Retina (tissue), 1 donor: Measurements from ENCODE around the gene IMP3.

Experiments
- DNase-seq: peaks from one replicate; pipeline ENCODE4 v3.0.0-alpha.2; 2016

The IMP3 gene

DNA sequence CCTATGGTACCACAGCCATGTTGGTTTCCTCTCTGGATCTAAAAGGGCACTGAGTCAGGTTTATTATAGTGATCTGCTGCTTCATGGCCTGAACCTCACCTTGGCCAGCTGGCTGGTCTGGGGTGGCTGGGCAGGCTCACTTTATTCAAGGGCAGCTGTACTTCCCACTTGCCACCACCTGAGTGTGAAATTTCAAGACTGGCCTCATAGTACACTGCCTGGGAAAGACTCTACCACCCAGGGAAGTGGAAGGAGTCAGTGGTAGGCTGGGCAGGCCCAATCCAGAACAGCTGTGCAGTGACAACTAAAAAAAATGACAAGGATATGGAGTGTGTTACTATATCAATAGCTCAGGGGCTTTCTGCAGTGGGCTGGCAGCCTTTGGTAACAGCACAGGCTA is 23.3 kb downstream of the IMP3 start:
- no peak for DNase-seq

DNA sequence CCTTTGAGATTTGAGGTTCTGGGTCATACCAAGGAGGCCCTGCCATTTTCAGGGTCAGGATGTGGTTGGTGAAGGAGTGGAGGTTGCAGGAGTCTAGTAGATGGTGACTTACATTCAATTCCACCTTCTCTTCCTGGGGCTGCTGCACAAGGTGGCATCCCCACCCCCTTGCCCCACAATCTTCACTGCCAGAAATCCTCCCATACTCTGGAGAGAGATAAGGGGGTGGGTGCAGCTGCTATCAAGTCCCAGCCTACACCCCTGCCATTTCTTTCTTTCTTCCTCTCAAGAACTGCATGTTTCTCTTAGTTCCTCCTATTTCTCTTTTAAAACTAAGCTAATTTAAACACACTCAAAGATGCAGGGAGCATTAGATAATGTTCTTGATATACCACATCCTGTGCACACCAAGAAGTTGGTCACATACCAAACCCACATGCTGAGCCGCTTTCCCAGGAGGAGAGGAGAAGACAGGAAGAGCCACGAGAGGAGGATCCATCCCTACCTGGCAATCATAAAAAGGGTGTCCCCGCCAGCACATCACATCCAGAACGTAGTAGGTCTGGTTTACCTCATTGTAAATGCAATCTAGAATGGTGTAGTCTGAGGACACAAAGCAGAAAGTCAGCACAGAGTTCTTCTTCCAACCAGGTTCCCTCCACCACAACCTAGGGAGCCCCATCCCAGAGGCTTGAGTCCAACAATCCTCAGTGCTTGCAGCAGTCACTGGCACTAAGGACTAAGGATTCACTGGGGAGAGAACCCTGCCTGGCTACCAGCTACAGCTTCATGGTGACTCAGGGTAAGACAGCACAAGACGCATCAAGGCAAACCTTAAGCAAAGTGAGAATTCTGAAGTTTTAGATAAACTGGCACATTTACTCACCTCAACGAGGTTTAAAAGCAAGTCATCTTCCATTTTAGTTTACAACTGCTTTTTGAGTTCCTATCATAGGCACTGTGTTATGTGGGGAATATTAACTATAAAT is 33.0 kb downstream of the IMP3 start:
- no peak for DNase-seq

DNA sequence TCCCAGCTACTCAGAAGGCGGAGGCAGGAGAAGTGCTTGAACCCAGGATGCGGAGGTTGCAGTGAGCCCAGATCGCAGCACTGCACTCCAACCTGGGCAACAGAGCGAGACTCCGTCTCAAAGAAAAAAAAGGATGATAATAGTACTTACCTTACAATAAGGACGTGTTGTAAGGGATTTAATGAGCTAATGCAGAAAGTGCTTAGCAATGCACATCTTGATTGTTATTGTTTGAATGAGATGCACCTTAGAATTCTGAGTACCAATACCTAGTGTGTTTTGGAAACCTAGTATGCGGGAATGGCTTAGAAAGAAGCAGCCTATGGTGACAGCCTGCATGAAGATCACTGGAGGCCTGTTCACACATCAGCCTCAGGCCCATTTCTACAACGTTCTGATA is 34.0 kb downstream of the IMP3 start:
- DNase-seq: no peak

DNA sequence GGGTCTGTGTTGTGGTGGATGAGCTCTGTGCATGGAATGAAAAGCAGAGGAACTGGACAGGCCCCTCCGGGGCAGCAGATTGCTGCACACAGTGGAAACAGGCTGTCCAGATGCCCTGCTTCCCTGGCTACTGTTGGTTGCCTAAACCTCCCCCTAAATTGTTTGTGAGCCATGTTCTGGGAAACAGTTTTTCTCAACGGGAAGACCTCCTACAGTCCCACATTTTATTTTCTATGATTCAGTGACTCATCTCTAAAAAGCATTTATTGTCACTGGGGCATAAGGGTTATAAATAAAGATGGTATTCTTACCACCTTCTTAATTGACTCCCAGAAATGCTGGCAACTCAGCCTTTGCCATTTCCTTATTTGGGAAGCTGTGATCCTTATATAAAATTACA is 40.6 kb downstream of the IMP3 start:
- DNase-seq: no peak

DNA sequence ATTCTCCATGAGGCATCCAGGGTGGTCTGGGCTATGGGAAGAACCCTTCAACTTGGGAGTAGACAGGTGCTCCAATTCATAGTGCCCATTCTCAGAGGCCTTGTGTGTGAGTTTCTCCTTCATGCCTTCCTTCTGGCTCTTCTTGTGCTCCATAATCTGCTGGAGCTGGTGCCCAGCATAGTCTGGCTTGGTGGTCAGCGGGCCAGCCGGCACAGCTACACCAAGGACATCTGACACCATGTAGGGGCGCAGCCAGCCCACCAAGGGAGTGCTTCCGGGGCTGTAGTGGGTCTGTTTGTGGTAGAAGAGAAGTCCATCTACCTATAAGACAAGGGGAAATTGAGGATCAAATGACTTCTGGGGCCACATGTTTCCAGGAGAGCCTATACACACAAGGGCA is 41.7 kb downstream of the IMP3 start:
- no peak for DNase-seq

DNA sequence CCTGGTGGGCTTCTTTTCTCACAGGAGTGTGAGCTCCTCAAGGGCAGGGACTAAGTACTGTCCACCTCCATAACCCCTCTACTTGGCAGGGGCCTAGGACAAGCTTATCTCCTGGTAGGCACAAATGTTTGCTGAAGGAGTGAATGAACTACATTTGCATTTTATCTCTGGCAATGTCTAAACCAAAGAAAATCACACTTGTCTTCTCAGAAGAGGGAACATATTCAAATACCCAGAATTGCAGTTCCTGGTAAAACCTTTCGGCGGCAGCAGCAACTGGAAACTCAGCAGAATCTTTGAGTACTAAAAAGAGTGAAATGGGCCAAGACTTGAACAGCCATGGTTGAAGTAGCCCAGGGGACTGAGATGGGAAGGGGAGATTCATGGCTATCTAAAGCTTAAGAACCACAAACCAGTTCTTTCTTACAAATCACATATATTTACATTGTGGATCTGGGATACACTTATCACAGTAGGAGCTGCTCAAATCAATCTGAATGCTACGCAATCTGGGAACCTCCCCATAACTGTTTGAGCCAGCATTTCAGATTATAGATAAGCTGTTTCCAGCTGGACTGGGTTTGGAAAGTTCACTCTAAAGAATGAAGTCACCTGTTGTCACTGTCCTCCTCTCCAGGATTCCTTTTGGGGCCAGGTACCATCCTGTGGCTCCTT is 42.2 kb downstream of the IMP3 start:
- no peak for DNase-seq

DNA sequence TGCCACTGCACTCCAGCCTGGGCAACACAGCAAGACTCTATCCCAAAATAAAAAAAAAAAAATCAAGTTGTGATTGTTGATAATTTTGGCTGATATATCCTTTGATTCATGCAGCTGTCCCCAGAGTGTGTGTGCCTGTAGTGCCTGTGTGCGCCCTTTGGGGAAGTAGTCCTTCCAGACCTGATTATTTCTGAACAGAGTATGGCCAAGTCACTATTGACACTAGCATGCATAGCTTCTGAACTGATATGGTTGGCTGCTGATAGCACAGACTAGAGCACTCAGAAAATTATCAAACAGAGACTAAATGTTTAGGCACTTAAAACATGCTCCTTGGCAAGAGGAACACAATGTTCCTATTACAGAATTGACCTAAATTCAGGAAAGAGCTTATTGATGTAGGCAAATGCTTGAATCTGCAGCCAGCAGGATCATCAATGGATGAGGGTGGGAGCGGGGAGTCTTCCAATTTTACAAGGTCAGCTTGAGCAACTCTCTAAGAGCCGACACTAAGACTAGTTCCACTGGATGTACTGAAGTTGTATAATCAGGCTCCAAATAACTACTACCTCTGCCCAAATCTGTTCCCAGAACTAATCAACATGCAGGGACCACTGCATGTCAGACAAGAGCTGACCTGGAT is 43.2 kb downstream of the IMP3 start:
- no peak for DNase-seq

DNA sequence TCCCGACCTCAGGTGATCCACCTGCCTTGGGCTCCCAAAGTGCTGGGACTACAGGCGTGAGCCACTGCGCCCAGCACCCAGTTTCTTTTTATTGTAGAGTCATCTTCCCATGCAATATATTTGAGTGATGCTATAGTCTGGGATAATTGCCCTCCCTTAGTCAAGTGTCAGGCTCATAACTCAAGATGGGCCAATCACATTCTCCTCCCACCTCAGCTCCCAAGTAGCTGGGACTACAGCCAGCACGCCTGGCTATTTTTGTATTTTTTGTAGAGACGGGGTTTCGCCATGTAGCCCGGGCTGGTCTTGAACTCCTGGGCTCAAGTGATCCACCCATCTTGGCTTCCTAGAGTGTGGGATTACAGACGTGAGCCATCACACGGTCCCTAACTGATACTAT is 45.7 kb downstream of the IMP3 start:
- no peak for DNase-seq

DNA sequence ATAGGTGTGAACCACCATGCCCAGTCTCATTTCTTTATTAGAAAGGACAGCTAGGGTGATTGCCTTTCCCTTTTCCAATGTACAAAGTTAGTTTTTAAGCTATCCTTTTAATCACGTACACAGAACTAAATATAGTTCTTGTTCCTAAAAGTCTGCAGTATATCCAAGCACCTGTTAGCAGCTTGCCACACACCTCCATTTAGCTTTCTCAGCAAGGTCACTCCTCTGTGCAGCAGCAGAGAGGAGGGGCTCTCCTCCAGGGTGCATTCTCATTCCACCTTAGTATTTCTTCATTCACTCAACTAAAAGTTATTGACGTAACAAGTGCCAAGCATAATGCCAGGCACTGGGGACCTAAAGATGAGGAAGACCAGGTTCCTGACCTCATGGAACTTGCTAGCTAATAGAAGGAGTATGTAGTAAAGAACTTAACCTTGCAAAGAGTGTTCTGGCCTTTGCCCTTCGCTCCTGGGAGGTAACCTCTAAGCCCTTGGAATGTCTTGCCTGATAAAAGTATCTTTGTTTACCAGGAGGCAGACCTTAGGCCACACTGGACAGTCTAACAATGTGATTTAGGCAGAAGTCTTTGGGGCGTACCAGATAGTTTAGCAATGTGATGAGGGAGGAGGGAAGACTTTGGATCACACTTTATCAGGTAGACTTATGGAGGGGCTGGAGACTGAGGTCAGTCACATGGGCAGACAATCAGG is 48.2 kb downstream of the IMP3 start:
- DNase-seq: no peak

DNA sequence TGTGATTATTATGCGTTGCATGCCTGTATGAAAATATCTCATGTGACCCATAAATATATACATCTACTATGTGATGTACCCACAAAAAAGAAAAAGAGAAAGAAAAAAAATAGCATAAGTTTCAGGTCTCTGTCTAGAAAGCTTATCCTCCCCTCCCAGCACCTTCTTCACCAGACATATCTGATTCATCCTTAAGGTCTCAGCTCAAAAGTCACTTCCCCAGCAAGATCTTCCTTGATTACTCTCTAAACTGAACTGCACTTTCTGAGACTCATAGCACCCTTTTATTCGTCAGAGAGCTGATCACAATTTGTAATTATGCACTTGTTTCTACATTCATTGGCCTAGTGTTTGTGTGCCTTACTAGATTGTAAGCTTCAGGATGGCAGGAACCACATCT is 49.8 kb downstream of the IMP3 start:
- DNase-seq: no peak
